Activated CD4-positive, CD25-positive, alpha-beta regulatory T cell treated with anti-CD3 and anti-CD28 coated beads, Interleukin-2, amount 50 U/mL, for 24 hours (primary cell): ENCODE measurements around the gene RGL4.
"Not testable (repeated sequence)": the region's sequence is repeated elsewhere in the genome, so short reads cannot be mapped to it uniquely, and the experiment has no call there.

Experiments used
- ATAC-seq, 2 donors: fragments of 150-1000 bp; cut with Tn5 transposase; one replicate each; pipeline ENCODE4 v1.10.0; 2021; ENCODE audit warnings: mild to moderate bottlenecking in 1 of 2, moderate library complexity in 1 of 2

RGL4 gene

GRCh38 chr22:23690713-23691112 is at the start of gene RGL4:
Gene RGL4 (plus strand): TSS chr22:23691013. CDS start chr22:23692031, 1,018 bp downstream.
- no peak for ATAC-seq

- not testable (repeated sequence) for ATAC-seq
Measured at GRCh38 chr22:23646526-23646925, 44.3 kb upstream of the RGL4 start.

- no peak for ATAC-seq
Measured at GRCh38 chr22:23649071-23649501, 41.7 kb upstream of the RGL4 start.

GRCh38 chr22:23651676-23652075 is 39.1 kb upstream of the RGL4 start:
- ATAC-seq = no peak

- ATAC-seq = no peak
Measured at GRCh38 chr22:23652286-23652685, 38.5 kb upstream of the RGL4 start.

GRCh38 chr22:23652711-23653110 is 38.1 kb upstream of the RGL4 start:
- ATAC-seq = no peak

- ATAC-seq = no peak
Measured at GRCh38 chr22:23655891-23656475, 34.8 kb upstream of the RGL4 start.

GRCh38 chr22:23657727-23658126 is 33.1 kb upstream of the RGL4 start:
- ATAC-seq = no peak

GRCh38 chr22:23660381-23660780 is 30.4 kb upstream of the RGL4 start:
- ATAC-seq = not testable (repeated sequence)

- ATAC-seq = no peak
Measured at GRCh38 chr22:23670378-23671295, 20.2 kb upstream of the RGL4 start.

- ATAC-seq = not testable (repeated sequence)
Measured at GRCh38 chr22:23671387-23671786, 19.4 kb upstream of the RGL4 start.

- not testable (repeated sequence) for ATAC-seq
Measured at GRCh38 chr22:23672307-23673049, 18.3 kb upstream of the RGL4 start.

GRCh38 chr22:23673050-23673620 is 17.7 kb upstream of the RGL4 start:
- no peak for ATAC-seq

- ATAC-seq = no peak
Measured at GRCh38 chr22:23673826-23674690, 16.8 kb upstream of the RGL4 start.

- ATAC-seq = not testable (repeated sequence)
Measured at GRCh38 chr22:23674886-23675501, 15.8 kb upstream of the RGL4 start.

- no peak for ATAC-seq
Measured at GRCh38 chr22:23675502-23676415, 15.1 kb upstream of the RGL4 start.

GRCh38 chr22:23676841-23677700 is 13.7 kb upstream of the RGL4 start:
- not testable (repeated sequence) for ATAC-seq

- no peak for ATAC-seq
Measured at GRCh38 chr22:23677701-23677995, 13.2 kb upstream of the RGL4 start.

GRCh38 chr22:23678133-23678532 is 12.7 kb upstream of the RGL4 start:
- ATAC-seq = no peak
